Endothelial cell of umbilical vein (primary cell): ENCODE measurements around the gene SLC15A1. TPM values are rescaled to one million over a fixed set of nuclear protein-coding genes. Genes with fewer than 3 reads are reported as not detected.

Experiments
- BruUV-seq: library from RNA; stranded (reverse); fragments of 400-500 nt; replicated peaks from 2 replicates; lab custom pipeline; 2021; lab: Mats Ljungman, UMichigan
- CTCF ChIA-PET: fragments of 300-600, 350-600 bp; sonication (Branson Sonifier 250); formaldehyde crosslinking; loops from one replicate; lab custom pipeline; 2021; ENCODE audit warnings: antibody characterized with exemption, inconsistent platforms; lab: Charles Lee
- POLR2A ChIA-PET: fragments of 300-600, 350-600 bp; sonication (Branson Sonifier 250); formaldehyde crosslinking; loops from one replicate; lab custom pipeline; 2021; ENCODE audit warnings: antibody characterized with exemption, inconsistent platforms; lab: Charles Lee
- DNase-seq: peaks from one replicate; pipeline ENCODE4 v3.0.0-alpha.2; 2011; ENCODE audit warnings: low read depth, low spot score
- FAIRE-seq: peaks from 2 replicates; lab custom pipeline; 2011; peaks lifted over from hg19 to GRCh38; lab: Jason Lieb, UNC
- H2AFZ ChIP-seq: 2 replicates; pipeline ENCODE4 v1.6.0; 2012; ENCODE audit warnings: low read depth, low read length, control low read depth, inconsistent platforms
- H3K27ac ChIP-seq: 2 replicates; pipeline ENCODE4 v1.5.1; 2011; ENCODE audit warnings: low read depth, mild to moderate bottlenecking, control low read depth, low read length, moderate library complexity; ENCODE audit not compliant: insufficient read depth
- H3K27me3 ChIP-seq, 2 experiments: 2 replicates each; pipeline versions ENCODE4 v1.6.0 to v1.6.1; 2011; ENCODE audit warnings: low read length in 2 of 2, mixed read lengths in 1 of 2; ENCODE audit not compliant: control insufficient read depth in 2 of 2, insufficient read depth in 2 of 2
- H3K36me3 ChIP-seq, 2 experiments: 2 replicates in 1 of 2; 3 replicates in 1 of 2; pipeline ENCODE4 v1.5.1; 2011; ENCODE audit warnings: low read length in 2 of 2, mild to moderate bottlenecking in 1 of 2, moderate library complexity in 1 of 2; ENCODE audit not compliant: control insufficient read depth in 2 of 2, insufficient read depth in 2 of 2; ENCODE audit errors: extremely low read depth in 1 of 2
- H3K4me1 ChIP-seq: 3 replicates; pipeline ENCODE4 v1.5.1; 2011; ENCODE audit warnings: mild to moderate bottlenecking, low read length; ENCODE audit not compliant: control insufficient read depth, insufficient read depth; ENCODE audit errors: extremely low read depth
- H3K4me2 ChIP-seq: 2 replicates; pipeline ENCODE4 v1.6.1; 2011; ENCODE audit warnings: low read length, control low read depth, mixed read lengths; ENCODE audit not compliant: insufficient read depth
- H3K4me3 ChIP-seq, 3 experiments: fragments of 200-600 bp in 1 of 3; sonication (generic), shearing (Covaris generic) in 1 of 3; replicated peaks in 1 of 3; 2 replicates each; pipeline ENCODE4 v1.5.1; 2011 to 2016; ENCODE audit warnings: control low read depth in 3 of 3, low read length in 3 of 3, mild to moderate bottlenecking in 2 of 3, inconsistent platforms in 1 of 3, low read depth in 1 of 3, moderate library complexity in 1 of 3; ENCODE audit not compliant: insufficient read depth in 1 of 3
- H3K79me2 ChIP-seq: 2 replicates; pipeline ENCODE4 v1.6.0; 2012; ENCODE audit warnings: low read length, inconsistent platforms; ENCODE audit not compliant: control insufficient read depth, insufficient read depth
- H3K9ac ChIP-seq: replicated peaks from 2 replicates; pipeline ENCODE3; 2011; ENCODE audit warnings: low read length, control low read depth; ENCODE audit not compliant: insufficient read depth; ENCODE audit errors: extremely low read depth
- H3K9me1 ChIP-seq: replicated peaks from 3 replicates; pipeline ENCODE4 v1.6.0; 2011; ENCODE audit warnings: mild to moderate bottlenecking, low read length; ENCODE audit not compliant: control insufficient read depth, insufficient read depth; ENCODE audit errors: extremely low read depth
- H3K9me3 ChIP-seq: replicated peaks from 2 replicates; pipeline ENCODE4 v1.5.1; 2012; ENCODE audit warnings: low read length, inconsistent platforms; ENCODE audit not compliant: control insufficient read depth, insufficient read depth
- H4K20me1 ChIP-seq: replicated peaks from 2 replicates; pipeline ENCODE3; 2011; ENCODE audit warnings: mild to moderate bottlenecking, low read length; ENCODE audit not compliant: control insufficient read depth, insufficient read depth; ENCODE audit errors: extremely low read depth
- EZH2 ChIP-seq: IDR thresholded peaks from 2 replicates; pipeline ENCODE4 v1.6.1; 2012; ENCODE audit warnings: borderline replicate concordance, low read depth, mild to moderate bottlenecking, moderate library complexity, low read length, inconsistent platforms; ENCODE audit not compliant: severe bottlenecking
- FOS ChIP-seq: IDR thresholded peaks from 2 replicates; pipeline ENCODE4 v1.6.1; 2011; ENCODE audit warnings: mild to moderate bottlenecking, low read length, moderate library complexity, borderline replicate concordance; ENCODE audit not compliant: insufficient read depth
- GATA2 ChIP-seq: IDR thresholded peaks from 2 replicates; pipeline ENCODE4 v1.7.0; 2011; ENCODE audit warnings: low read depth, mild to moderate bottlenecking, moderate library complexity, mixed read lengths, low read length; ENCODE audit not compliant: insufficient read length, insufficient read depth
- JUN ChIP-seq: IDR thresholded peaks from 2 replicates; pipeline ENCODE4 v1.6.1; 2011; ENCODE audit warnings: borderline replicate concordance, low read depth; ENCODE audit not compliant: insufficient read length, insufficient read depth
- MYC ChIP-seq: IDR thresholded peaks from one replicate; pipeline ENCODE4 v1.6.1; 2011; ENCODE audit warnings: mild to moderate bottlenecking, low read depth, low read length
- POLR2A ChIP-seq: IDR thresholded peaks from 2 replicates; pipeline ENCODE4 v1.6.1; 2012; ENCODE audit warnings: low read depth, mild to moderate bottlenecking, control low read depth, low read length
- POLR2AphosphoS5 ChIP-seq: IDR thresholded peaks from 2 replicates; pipeline ENCODE4 v1.6.1; 2012; ENCODE audit warnings: low read depth, mild to moderate bottlenecking, control low read depth, low read length, moderate library complexity; ENCODE audit not compliant: insufficient read depth
- dilution Hi-C: fragments of 300-500 bp; cut with MboI; formaldehyde crosslinking; loops from one replicate; pipeline ENCODE4 v1.15.0; 2019; ENCODE audit warnings: low sequenced_read_pairs; ENCODE audit not compliant: extremely low pct_ligation_motif_present
- intact Hi-C: fragments of 100-400 bp; cut with micrococcal nuclease; formaldehyde crosslinking; loops from one replicate; pipeline ENCODE4 v1.10.0; 2022
- polyA plus RNA-seq, 4 experiments: library from polyadenylated mRNA; depleted of rRNA in 3 of 4; stranded (reverse) in 3 of 4; unstranded in 1 of 4; fragments of >200 nt; gene quantifications; 2 replicates each; pipeline versions ENCODE4 v1.2.1 to v1.2.3, GENCODE V29; 2011 to 2012; ENCODE audit warnings: missing spikeins in 1 of 4
- total RNA-seq: library from RNA; stranded (reverse); gene quantifications from 2 replicates; pipeline ENCODE4 v1.2.3, GENCODE V29; 2021
- TF ChIP-seq, protein P1 (sequence below): IDR thresholded peaks from 2 replicates; pipeline ENCODE4 v1.6.1; 2011; ENCODE audit not compliant: insufficient read depth, insufficient read length
- TF ChIP-seq, protein P2 (sequence below), 2 donors: IDR thresholded peaks; 1 replicate in 1 of 2; 2 replicates in 1 of 2; pipeline ENCODE4 v1.5.1; 2011; ENCODE audit warnings: low read length in 2 of 2, mild to moderate bottlenecking in 2 of 2, moderate library complexity in 2 of 2, control low read depth in 1 of 2, inconsistent platforms in 1 of 2, low read depth in 1 of 2; ENCODE audit not compliant: insufficient read depth in 1 of 2; ENCODE audit errors: extremely low read depth in 1 of 2

The SLC15A1 gene
- total and polyA plus RNA-seq, 2 donors (not counting 3 experiments of a cell fraction or from before 2014, with no cell fraction given), result not detected

DNA sequence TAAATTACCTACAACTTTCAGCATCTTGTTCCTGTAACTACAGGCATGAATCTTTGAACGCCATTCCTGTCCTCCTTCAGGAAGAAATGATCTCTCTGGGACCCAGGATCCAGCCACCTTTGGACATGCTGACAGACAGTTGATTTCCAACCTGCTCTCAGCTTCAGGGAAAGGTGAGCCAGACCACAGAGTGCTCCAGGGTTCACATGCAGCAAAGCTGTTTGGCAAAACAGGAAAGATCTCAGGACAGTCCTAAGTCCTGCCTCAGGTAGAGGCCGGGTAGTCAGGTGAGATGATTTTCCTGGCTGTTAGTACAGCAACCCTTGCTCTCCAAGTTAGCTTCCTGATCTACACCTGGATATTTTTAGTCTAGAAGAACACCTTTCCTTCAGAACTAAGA, 9.1 kb downstream of the SLC15A1 start:
- Histone ChIP-seq H3K36me3 (no peaks in the 10 kb centered on the region), H3K9me1 (no peaks in the 10 kb centered on the region), H3K4me3 (no peak overlapping the region), H3K27ac (no peak overlapping the region), H3K4me2 (no peak overlapping the region), H3K4me1 (no peaks in the 10 kb centered on the region), H3K79me2 (no peaks in the 10 kb centered on the region), H3K9ac (no peak overlapping the region), H4K20me1 (no peaks in the 10 kb centered on the region), H2AFZ (no peak overlapping the region), H3K27me3 (peaks cover 0 to 5% of the 10 kb centered on the region in 2 experiments), H3K9me3 (no peaks in the 10 kb centered on the region)
- intact Hi-C loops, result no loop called here
- ChIA-PET CTCF (no interaction called here), POLR2A (no interaction called here)
- TF ChIP-seq, protein P1, sequence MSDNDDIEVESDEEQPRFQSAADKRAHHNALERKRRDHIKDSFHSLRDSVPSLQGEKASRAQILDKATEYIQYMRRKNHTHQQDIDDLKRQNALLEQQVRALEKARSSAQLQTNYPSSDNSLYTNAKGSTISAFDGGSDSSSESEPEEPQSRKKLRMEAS, result no peak
- TF ChIP-seq GATA2, result no peak
- DNase-seq, result no peak
- no peak for FAIRE-seq
- dilution Hi-C loops, result no loop called here
- no TSS peak for BruUV-seq

DNA sequence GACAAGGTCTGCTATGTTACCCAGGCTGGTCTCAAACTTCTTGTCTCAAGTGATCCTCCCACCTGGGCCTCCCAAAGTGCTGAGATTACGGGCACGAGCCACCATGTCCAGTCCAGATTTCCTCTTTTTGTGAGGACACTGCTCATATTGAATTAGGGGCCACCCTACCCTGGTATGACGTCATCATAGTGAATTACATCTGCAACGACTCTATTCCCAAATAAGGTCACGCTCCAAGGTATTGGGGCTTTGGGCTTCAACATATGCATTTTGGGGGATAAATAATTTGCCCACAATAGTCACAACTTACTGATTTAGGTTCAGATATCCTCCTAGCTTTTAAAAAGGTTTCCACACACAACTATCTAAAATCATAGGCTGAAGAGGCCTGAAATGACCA, 9.5 kb downstream of the SLC15A1 start:
- no peak for TF ChIP-seq EZH2
- TF ChIP-seq MYC, result no peak
- TF ChIP-seq, protein P2, sequence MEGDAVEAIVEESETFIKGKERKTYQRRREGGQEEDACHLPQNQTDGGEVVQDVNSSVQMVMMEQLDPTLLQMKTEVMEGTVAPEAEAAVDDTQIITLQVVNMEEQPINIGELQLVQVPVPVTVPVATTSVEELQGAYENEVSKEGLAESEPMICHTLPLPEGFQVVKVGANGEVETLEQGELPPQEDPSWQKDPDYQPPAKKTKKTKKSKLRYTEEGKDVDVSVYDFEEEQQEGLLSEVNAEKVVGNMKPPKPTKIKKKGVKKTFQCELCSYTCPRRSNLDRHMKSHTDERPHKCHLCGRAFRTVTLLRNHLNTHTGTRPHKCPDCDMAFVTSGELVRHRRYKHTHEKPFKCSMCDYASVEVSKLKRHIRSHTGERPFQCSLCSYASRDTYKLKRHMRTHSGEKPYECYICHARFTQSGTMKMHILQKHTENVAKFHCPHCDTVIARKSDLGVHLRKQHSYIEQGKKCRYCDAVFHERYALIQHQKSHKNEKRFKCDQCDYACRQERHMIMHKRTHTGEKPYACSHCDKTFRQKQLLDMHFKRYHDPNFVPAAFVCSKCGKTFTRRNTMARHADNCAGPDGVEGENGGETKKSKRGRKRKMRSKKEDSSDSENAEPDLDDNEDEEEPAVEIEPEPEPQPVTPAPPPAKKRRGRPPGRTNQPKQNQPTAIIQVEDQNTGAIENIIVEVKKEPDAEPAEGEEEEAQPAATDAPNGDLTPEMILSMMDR (IDR thresholded peaks at IDR 0.05; ENCODE audit: extremely low read depth in 1 of 2, insufficient read depth in 1 of 2, low read depth in 1 of 2, low read length in 2 of 2), result no peak
- TF ChIP-seq, protein P1, result no peak
- no peak for TF ChIP-seq JUN
- no peak for TF ChIP-seq POLR2A
- no peak for TF ChIP-seq POLR2AphosphoS5
- no peak for TF ChIP-seq FOS
- no peak for TF ChIP-seq GATA2
- Histone ChIP-seq H3K9me3 (no peaks in the 10 kb centered on the region), H3K4me3 (no peak overlapping the region), H3K27ac (no peak overlapping the region), H3K4me2 (no peak overlapping the region), H3K79me2 (no peaks in the 10 kb centered on the region), H4K20me1 (no peaks in the 10 kb centered on the region), H3K4me1 (no peaks in the 10 kb centered on the region), H3K9me1 (no peaks in the 10 kb centered on the region), H3K36me3 (no peaks in the 10 kb centered on the region), H2AFZ (no peak overlapping the region), H3K9ac (no peak overlapping the region), H3K27me3 (peaks cover 0 to 5% of the 10 kb centered on the region in 2 experiments)
- no peak for DNase-seq
- intact Hi-C loops (no loop called here), dilution Hi-C loops (no loop called here)
- no TSS peak for BruUV-seq
- FAIRE-seq, result no peak
- ChIA-PET CTCF (no interaction called here), POLR2A (no interaction called here)
